K562 (cell line): ENCODE data around the gene MMP24OS. TPM values are rescaled to one million over a fixed set of nuclear protein-coding genes. Genes with fewer than 3 reads are reported as not detected.

Experiments used
- ADNP ChIP-seq: fragments of 200-800 bp; sonication (Bioruptor generic); IDR thresholded peaks from 2 replicates; pipeline ENCODE4 v1.6.1; 2016; ENCODE audit warnings: missing genetic modification characterization, missing compliant biosample characterization
- CREB1 ChIP-seq, 2 experiments: sonication (generic) in 1 of 2; formaldehyde crosslinking in 1 of 2; IDR thresholded peaks; 2 replicates each; pipeline versions ENCODE4 v1.6.1 to v1.8.0; 2012 to 2022; ENCODE audit warnings: inconsistent platforms in 1 of 2, mild to moderate bottlenecking in 1 of 2, missing genetic modification reagents in 1 of 2, moderate library complexity in 1 of 2
- FOSL1 ChIP-seq: fragments of 200-800 bp; sonication (Bioruptor generic); conservative IDR thresholded peaks from 2 replicates; pipeline ENCODE4 v1.6.1; 2016; ENCODE audit warnings: missing genetic modification characterization, missing compliant biosample characterization
- FOXK2 ChIP-seq, 2 experiments: fragments of 450-650 bp; IDR thresholded peaks in 1 of 2; conservative IDR thresholded peaks in 1 of 2; 2 replicates each; pipeline ENCODE4 v1.6.1; 2016; ENCODE audit warnings: low read depth in 2 of 2, mild to moderate bottlenecking in 1 of 2
- JUN ChIP-seq, 2 experiments: sonication (generic) in 1 of 2; formaldehyde crosslinking in 1 of 2; IDR thresholded peaks; 2 replicates each; pipeline versions ENCODE4 v1.6.1 to v1.8.0; 2012 to 2022; ENCODE audit warnings: borderline replicate concordance in 2 of 2, mild to moderate bottlenecking in 2 of 2, improper control_type of control experiment in 1 of 2, low read depth in 1 of 2, low read length in 1 of 2, missing genetic modification reagents in 1 of 2
- KDM1A ChIP-seq, 2 experiments: fragments of 450-650 bp; IDR thresholded peaks; 2 replicates each; pipeline ENCODE4 v1.6.1; 2016; ENCODE audit warnings: mild to moderate bottlenecking in 2 of 2
- LARP7 ChIP-seq: fragments of 450-650 bp; IDR thresholded peaks from 2 replicates; pipeline ENCODE4 v1.6.1; 2016
- MTA3 ChIP-seq: fragments of 450-650 bp; formaldehyde crosslinking; IDR thresholded peaks from 2 replicates; pipeline ENCODE4 v1.6.1; 2017; ENCODE audit warnings: mild to moderate bottlenecking, borderline replicate concordance
- NFE2L1 ChIP-seq: fragments of 450-650 bp; IDR thresholded peaks from 2 replicates; pipeline ENCODE4 v1.6.1; 2016; ENCODE audit warnings: missing genetic modification characterization, low read depth, mild to moderate bottlenecking, missing compliant biosample characterization, moderate library complexity, borderline replicate concordance
- NFIC ChIP-seq: fragments of 450-650 bp; IDR thresholded peaks from 2 replicates; pipeline ENCODE4 v1.6.1; 2017; ENCODE audit warnings: mild to moderate bottlenecking, inconsistent platforms
- NRF1 ChIP-seq, 2 experiments: fragments of 450-650 bp; IDR thresholded peaks in 1 of 2; conservative IDR thresholded peaks in 1 of 2; 2 replicates each; pipeline ENCODE4 v1.6.1; 2014; ENCODE audit warnings: mild to moderate bottlenecking in 2 of 2
- NUFIP1 ChIP-seq: fragments of 450-650 bp; IDR thresholded peaks from 2 replicates; pipeline ENCODE4 v1.6.1; 2018; ENCODE audit not compliant: partially characterized antibody
- PBX2 ChIP-seq, 2 experiments: IDR thresholded peaks in 1 of 2; conservative IDR thresholded peaks in 1 of 2; 2 replicates each; pipeline ENCODE4 v1.6.1; 2016; ENCODE audit warnings: low read depth in 2 of 2, mild to moderate bottlenecking in 1 of 2, missing compliant biosample characterization in 1 of 2, missing genetic modification characterization in 1 of 2, moderate library complexity in 1 of 2
- ZBTB40 ChIP-seq, 2 experiments: fragments of 450-650 bp in 1 of 2; sonication (generic) in 1 of 2; formaldehyde crosslinking in 1 of 2; IDR thresholded peaks; 2 replicates each; pipeline versions ENCODE4 v1.7.1 to v1.9.0; 2016 to 2022; ENCODE audit warnings: inconsistent platforms in 1 of 2, mild to moderate bottlenecking in 1 of 2, missing genetic modification reagents in 1 of 2
- ZEB2 ChIP-seq: fragments of 450-650 bp; IDR thresholded peaks from 2 replicates; pipeline ENCODE4 v1.6.1; 2016
- ZNF696 ChIP-seq: fragments of 250-450 bp; sonication (Bioruptor Pico); conservative IDR thresholded peaks from 2 replicates; pipeline ENCODE4 v1.4.0; 2020; ENCODE audit warnings: mild to moderate bottlenecking, moderate library complexity
- polyA plus RNA-seq, 8 experiments: library from polyadenylated mRNA; depleted of rRNA in 4 of 8; stranded (reverse) in 5 of 8; unstranded in 3 of 8; fragments of >200 nt; fragmentation: Nextera tagmentation in 2 of 8; fragmentation: Illumina TruSeq in 1 of 8; extraction: Ambion mirVana in 2 of 8; extraction: Trizol in 1 of 8; gene quantifications; 2 replicates each; pipeline versions ENCODE4 v1.2.1 to v1.2.3, GENCODE V29; 2011 to 2014; ENCODE audit warnings: inconsistent platforms in 1 of 8, missing spikeins in 1 of 8
- total RNA-seq, 7 experiments: library from RNA; depleted of rRNA in 6 of 7; stranded (reverse); fragments of >200 nt in 6 of 7; fragmentation: Illumina TruSeq in 2 of 7; extraction: Trizol in 2 of 7; gene quantifications; 2 replicates each; pipeline versions ENCODE4 v1.2.1 to v1.2.3, GENCODE V29; 2011 to 2021; ENCODE audit warnings: low replicate concordance in 1 of 7

MMP24OS gene
- total and polyA plus RNA-seq, 9 of the 15 experiments (the other 6 are each of a cell fraction or from before 2014, with no cell fraction given), result 0.92 to 41.5 (median 11.4) TPM

- peak; percentile 48 to 64; a peak in 1 of 4 replicates for TF ChIP-seq FOXK2 (conservative IDR thresholded peaks at IDR 0.05 in 1 of 2, IDR thresholded peaks at IDR 0.05 in 1 of 2; ENCODE audit: low read depth in 2 of 2)
- TF ChIP-seq ZNF696 (CRISPR knock-in tag), result no peak
- TF ChIP-seq MTA3, result peak; percentile 96; the same call in 1 of the 2 replicates
- 0 out of 2 replicates have a peak, but pooled peaks have one; percentile 18 for TF ChIP-seq LARP7
- TF ChIP-seq NRF1 (conservative IDR thresholded peaks at IDR 0.05 in 1 of 2, IDR thresholded peaks at IDR 0.05 in 1 of 2), result no peak
- TF ChIP-seq NFIC, result 0 out of 2 replicates have a peak, but pooled peaks have one; percentile 16
- TF ChIP-seq ZBTB40 (IDR thresholded peaks at IDR 0.05), result peak; percentile 51
- no peak for TF ChIP-seq ZBTB40 (CRISPR knock-in tag; IDR thresholded peaks at IDR 0.05)
- 0 out of 2 replicates have a peak, but pooled peaks have one; percentile 26 for TF ChIP-seq ZEB2
- no peak for TF ChIP-seq ADNP
- peak; percentile 83 for TF ChIP-seq NUFIP1
- peak; percentile 96 for TF ChIP-seq CREB1 (IDR thresholded peaks at IDR 0.05)
- TF ChIP-seq CREB1 (CRISPR knock-in tag; IDR thresholded peaks at IDR 0.05), result peak; percentile 90
- TF ChIP-seq NFE2L1 (tag), result peak; percentile 93
- no peak for TF ChIP-seq PBX2 (CRISPR knock-in tag; IDR thresholded peaks at IDR 0.05; ENCODE audit: low read depth)
- no peak for TF ChIP-seq PBX2 (tag; conservative IDR thresholded peaks at IDR 0.05; ENCODE audit: low read depth)
- peak; percentile 83 for TF ChIP-seq JUN (IDR thresholded peaks at IDR 0.05; ENCODE audit: borderline replicate concordance, low read depth, low read length)
- TF ChIP-seq JUN (CRISPR knock-in tag; IDR thresholded peaks at IDR 0.05; ENCODE audit: borderline replicate concordance), result no peak
- TF ChIP-seq FOSL1 (tag), result peak; percentile 89
- TF ChIP-seq KDM1A (IDR thresholded peaks at IDR 0.05), result peak; percentile 59 to 75; a peak in 2 of 4 replicates
These were observed 7.8 kb upstream of the MMP24OS start (continued) for GRCh38 chr20:35285806-35286076.
